ENCODE measurements around the gene CDH13. TPM values are rescaled to one million over a fixed set of nuclear protein-coding genes. Genes with fewer than 3 reads are reported as not detected.
A peak's percentile ranks its signal among the peaks of the same experiment; 100 is the strongest.

CDH13 gene
- total RNA-seq, 1 donor from 2014 or later: 166 TPM

- DNase-seq (no peak), ATAC-seq (ENCODE audit: poor library complexity) (no peak)
- intact Hi-C loops (cut with DNase I): no loop called here
These were observed 501.3 kb downstream of the CDH13 start for GRCh38 chr16:83128041-83128440.

DNA sequence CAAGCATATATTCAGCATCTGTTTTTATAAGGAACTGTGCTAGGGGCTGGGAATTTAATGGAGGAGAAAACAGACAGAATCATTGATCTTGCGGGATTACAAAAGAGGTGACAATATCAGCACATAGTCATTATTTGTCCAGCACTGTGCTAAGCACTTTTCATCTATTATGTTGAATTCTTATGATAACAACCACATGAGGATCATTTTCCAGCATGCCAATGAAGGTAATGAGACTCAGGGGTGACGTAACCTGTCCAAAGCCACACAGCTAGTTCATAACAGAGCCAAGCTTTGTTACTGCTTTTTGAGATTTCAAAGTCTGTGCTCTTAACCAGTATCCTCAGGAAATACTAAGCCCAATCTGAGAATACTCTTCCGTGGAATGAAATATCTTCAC, 503.3 kb downstream of the CDH13 start:
- DNase-seq: no peak
- no peak for ATAC-seq (ENCODE audit: poor library complexity)
- intact Hi-C loops (cut with DNase I): no loop called here

DNA sequence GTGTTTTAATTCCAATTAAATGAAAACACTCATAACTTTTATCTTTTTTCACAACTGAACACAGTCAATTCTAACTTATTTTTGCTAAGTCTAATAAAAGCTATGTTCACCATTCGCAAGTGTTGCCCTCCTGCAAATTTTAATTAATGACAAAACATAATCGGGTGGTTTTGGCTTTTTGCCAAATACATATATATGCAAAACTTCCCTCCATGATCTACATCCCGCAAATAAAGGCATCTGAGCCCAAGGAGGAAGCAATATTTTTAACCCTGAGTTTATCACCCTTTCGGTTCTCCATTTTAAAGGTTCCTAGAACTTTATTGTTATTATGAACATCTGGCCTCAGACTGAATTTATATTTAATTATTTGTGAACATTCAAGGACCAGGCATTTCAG, 507.9 kb downstream of the CDH13 start:
- ATAC-seq (ENCODE audit: poor library complexity) (no peak), DNase-seq (no peak)
- intact Hi-C loops (cut with DNase I): no loop called here

- intact Hi-C loops (cut with DNase I): no loop called here
- DNase-seq: no peak
- ATAC-seq (ENCODE audit: poor library complexity): no peak
These were observed 509.6 kb downstream of the CDH13 start for GRCh38 chr16:83136419-83136818.

DNA sequence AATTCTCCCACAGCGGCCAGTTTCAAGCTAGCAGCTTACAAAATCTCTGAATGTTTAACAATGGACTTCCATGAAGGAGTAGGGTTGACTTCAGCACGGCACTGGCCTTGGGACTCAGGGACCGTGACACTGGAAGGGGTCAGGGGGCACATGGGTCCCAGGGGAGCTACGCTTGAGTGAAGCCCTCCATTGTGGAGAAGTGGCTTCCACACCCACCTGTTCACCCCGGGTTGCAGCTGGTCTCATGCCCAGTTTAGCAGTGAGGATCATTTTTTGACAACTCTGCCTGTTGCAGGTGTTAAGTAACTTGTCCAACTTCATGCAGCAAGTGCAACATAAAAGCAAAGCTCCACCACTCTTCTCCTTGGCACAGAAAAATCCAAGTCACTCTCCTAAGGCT, 510.2 kb downstream of the CDH13 start:
- ATAC-seq (ENCODE audit: poor library complexity): no peak
- no peak for DNase-seq
- intact Hi-C loops (cut with DNase I): no loop called here

- intact Hi-C loops (cut with DNase I): no loop called here
- ATAC-seq (ENCODE audit: poor library complexity): no peak
- no peak for DNase-seq
These were observed 510.6 kb downstream of the CDH13 start for GRCh38 chr16:83137326-83137781.

DNA sequence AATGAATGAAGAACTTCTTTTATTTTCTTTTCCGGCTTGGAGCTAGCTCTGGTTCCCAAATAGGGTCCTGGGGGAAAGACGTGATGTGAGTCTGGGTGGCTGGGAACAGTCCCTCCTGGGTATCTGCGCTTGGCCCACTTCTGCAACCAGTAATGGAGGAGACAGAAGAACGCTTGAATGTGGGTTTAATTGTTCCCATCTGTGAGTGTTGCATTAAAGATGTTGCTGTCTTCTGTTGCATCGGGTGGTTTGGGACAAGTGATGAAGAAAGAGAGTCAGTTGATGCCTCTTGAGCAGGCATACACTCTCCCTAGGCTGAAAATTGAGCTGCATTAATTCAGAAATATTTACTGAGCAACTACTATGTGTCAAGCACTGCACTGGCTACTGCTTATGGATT, 511.1 kb downstream of the CDH13 start:
- no peak for DNase-seq
- ATAC-seq (ENCODE audit: poor library complexity): no peak
- intact Hi-C loops (cut with DNase I): no loop called here

- no peak for DNase-seq
- no peak for ATAC-seq (ENCODE audit: poor library complexity)
- intact Hi-C loops (cut with DNase I): no loop called here
These were observed 511.7 kb downstream of the CDH13 start for GRCh38 chr16:83138512-83138911.

DNA sequence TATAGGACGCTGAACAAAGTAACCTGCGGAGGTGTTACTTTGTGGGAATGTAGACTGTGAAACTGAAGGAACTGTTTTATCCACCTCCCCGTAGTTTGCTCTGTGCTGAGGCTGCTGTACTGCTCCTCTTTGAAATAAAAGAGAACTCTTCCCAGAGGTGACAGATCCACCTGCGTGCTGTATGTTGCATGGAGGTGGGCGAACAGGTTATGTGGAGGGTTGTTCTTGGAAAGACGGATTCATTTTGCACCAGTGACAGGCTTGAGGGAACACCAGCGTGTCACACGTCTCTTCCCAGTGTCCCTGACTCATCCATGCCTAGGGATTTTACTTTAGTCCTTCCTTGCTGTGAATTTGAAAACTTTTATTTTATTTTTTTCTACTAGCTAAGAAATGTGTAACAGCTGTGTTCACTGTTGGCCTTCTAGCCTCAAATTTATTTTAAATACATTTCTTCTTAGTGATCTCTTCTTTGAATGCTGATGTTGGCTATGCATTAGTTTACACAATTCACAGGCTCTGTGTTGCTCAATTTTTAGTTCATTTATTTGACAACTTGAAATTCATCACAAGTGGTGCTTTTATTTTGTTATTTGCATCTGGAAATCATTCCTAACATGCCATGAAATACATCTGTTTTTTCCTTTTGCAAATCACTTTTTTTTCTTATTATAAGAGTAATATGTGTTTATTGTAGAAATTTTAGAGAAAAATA, 512.4 kb downstream of the CDH13 start:
- DNase-seq: no peak
- ATAC-seq (ENCODE audit: poor library complexity): no peak
- intact Hi-C loops (cut with DNase I): no loop called here

GRCh38 chr16:83143788-83144187, 517.0 kb downstream of the CDH13 start:
- DNase-seq (no peak), ATAC-seq (ENCODE audit: poor library complexity) (no peak)
- intact Hi-C loops (cut with DNase I): no loop called here

- DNase-seq (no peak), ATAC-seq (ENCODE audit: poor library complexity) (peak; percentile 59)
- intact Hi-C loops (cut with DNase I): no loop called here
These were observed 518.5 kb downstream of the CDH13 start for GRCh38 chr16:83145297-83145696.

DNA sequence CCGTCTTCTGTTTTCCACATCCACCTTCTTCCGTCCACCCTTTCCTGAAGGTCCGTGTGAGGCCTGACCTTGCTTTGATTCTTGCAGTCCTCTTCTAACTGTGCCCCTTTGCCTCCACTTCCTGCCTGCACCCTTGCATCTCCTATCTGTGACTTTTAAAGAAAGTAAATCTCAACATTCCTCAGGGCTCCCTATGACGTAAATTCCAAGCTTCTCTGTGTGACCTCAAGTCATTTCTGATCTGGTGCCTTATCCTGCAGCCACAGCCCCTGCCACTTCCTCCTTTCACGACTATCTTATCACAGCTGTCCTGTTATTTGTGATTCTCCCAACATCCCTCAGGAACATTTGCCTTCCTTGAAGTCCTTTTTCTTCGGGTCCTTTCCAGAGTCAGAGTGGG, 520.5 kb downstream of the CDH13 start:
- DNase-seq: no peak
- no peak for ATAC-seq (ENCODE audit: poor library complexity)
- intact Hi-C loops (cut with DNase I): no loop called here

- DNase-seq (no peak), ATAC-seq (ENCODE audit: poor library complexity) (no peak)
- intact Hi-C loops (cut with DNase I): no loop called here
These were observed 531.7 kb downstream of the CDH13 start for GRCh38 chr16:83158320-83158957.

DNA sequence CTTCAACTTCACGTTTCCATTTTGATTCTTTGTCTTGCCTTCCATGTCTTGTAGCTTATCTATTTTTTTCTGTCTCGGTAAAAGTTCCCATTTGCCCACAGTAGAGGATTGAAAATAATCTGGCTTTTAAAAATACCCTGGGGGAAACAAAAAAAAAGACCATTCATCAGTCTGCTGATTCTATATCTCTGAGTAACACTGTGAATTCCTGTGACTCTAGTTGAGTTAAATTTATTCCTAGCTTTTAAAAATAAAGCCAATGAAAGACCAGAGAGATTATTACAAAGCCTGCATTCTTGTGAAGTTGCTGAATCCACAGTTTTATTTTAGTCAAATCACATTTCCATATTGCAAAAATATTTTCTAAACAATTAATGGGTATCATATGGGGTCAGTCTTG, 532.3 kb downstream of the CDH13 start:
- DNase-seq (no peak), ATAC-seq (ENCODE audit: poor library complexity) (no peak)
- intact Hi-C loops (cut with DNase I): no loop called here

- ATAC-seq (ENCODE audit: poor library complexity) (no peak), DNase-seq (no peak)
- intact Hi-C loops (cut with DNase I): no loop called here
These were observed 533.7 kb downstream of the CDH13 start for GRCh38 chr16:83160287-83161020.

DNA sequence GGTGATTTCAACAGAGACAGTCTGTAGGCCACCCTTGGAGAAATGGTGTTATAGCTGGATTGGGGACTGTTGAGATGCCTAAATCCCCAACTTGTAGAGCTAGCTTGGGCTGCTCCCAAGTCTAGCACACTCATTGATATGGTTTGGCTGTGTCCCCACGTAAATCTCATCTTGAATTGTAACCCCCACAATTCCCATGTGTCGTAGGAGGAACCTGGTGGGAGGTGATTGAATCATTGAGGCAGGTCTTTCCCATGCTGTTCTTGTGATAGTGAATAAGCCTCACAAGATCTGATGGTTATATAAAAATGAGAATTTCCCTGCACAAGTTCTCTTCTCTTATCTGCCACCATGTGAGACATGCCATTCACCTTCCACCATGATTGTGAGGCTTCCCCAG, 536.0 kb downstream of the CDH13 start:
- intact Hi-C loops (cut with DNase I): no loop called here
- ATAC-seq (ENCODE audit: poor library complexity) (no peak), DNase-seq (no peak)

GRCh38 chr16:83164816-83165215, 538.0 kb downstream of the CDH13 start:
- intact Hi-C loops (cut with DNase I): no loop called here
- no peak for DNase-seq
- ATAC-seq (ENCODE audit: poor library complexity): no peak

DNA sequence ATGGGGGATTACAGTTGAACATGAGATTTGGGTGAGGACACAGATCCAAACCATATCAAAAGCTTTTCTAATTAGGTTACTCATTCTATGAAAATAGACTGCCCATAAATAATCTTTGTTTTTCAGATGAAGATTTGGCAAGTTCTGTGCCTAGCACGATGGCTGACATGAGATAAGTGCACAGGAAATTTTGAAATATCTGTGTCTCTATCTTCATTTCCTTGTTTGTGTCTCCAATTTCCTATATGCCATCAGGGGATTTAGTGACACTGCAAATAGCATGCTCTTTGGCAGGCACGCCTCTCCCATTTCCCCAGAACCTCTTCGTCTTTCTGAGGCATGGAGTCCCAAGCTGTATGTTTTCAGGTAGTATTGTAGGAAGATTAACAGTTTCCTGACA, 544.6 kb downstream of the CDH13 start:
- intact Hi-C loops (cut with DNase I): no loop called here
- ATAC-seq (ENCODE audit: poor library complexity): no peak
- DNase-seq: no peak

DNA sequence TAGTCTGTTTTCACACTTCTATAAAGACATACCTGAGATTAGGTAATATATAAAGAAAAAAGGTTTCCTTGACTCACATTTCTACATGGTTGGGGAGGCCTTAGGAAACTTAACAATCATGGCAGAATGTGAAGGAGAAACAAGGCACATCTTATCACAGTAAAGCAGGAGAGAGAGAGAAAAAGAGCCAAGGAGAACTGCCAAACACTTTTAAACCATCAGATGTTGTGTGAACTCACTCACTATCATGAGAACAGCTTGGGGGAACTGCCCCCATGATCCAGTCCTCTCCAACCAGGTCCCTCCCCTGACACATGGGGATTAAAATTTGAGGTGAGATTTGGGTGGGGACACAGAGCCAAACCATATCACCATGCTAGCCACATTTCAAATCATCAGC, 547.9 kb downstream of the CDH13 start:
- no peak for ATAC-seq (ENCODE audit: poor library complexity)
- intact Hi-C loops (cut with DNase I): no loop called here
- no peak for DNase-seq

DNA sequence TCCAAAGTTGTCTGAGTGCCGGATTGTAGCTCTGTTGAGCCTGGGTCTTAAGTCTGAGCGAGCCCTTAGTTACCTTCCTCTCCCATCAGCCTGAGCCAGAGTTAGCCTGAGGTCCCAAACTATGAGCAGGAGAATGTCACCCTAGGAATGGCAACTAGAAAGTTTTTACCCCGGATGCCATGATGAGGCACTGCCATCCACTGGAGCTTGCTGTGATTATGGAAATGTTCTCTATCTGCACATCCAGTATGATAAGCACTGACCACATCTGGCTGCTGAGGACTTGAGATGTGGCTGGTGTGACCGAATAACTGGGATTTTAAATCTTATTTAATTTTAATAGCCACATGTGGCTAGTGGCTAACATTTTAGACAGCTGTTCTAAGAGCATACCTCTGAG, 550.0 kb downstream of the CDH13 start:
- ATAC-seq (ENCODE audit: poor library complexity) (no peak), DNase-seq (no peak)
- intact Hi-C loops (cut with DNase I): no loop called here

All from Right ventricle myocardium superior (tissue), 1 donor.